Measurements from ENCODE around the gene PHF20.
"Not testable (repeated sequence)": the region's sequence is repeated elsewhere in the genome, so short reads cannot be mapped to it uniquely, and the experiment has no call there.

Gene PHF20

GRCh38 chr20:35776513-35777101, 4.8 kb downstream of the PHF20 start:
- peak; percentile 15 for DNase-seq (ENCODE audit: low read depth)

GRCh38 chr20:35783811-35784210, 12.0 kb downstream of the PHF20 start:
- DNase-seq (ENCODE audit: low read depth): not testable (repeated sequence)

- not testable (repeated sequence) for DNase-seq (ENCODE audit: low read depth)
Observed at GRCh38 chr20:35785541-35785940, 13.7 kb downstream of the PHF20 start.

GRCh38 chr20:35788796-35789195, 17.0 kb downstream of the PHF20 start:
- DNase-seq (ENCODE audit: low read depth): no peak

- DNase-seq (ENCODE audit: low read depth): no peak
Observed at GRCh38 chr20:35791097-35791496, 19.3 kb downstream of the PHF20 start.

- peak; percentile 86 for DNase-seq (ENCODE audit: low read depth)
Observed at GRCh38 chr20:35791821-35792220, 20.0 kb downstream of the PHF20 start.

- no peak for DNase-seq (ENCODE audit: low read depth)
Observed at GRCh38 chr20:35792740-35793139, 20.9 kb downstream of the PHF20 start.

- no peak for DNase-seq (ENCODE audit: low read depth)
Observed at GRCh38 chr20:35796571-35796970, 24.8 kb downstream of the PHF20 start.

GRCh38 chr20:35801865-35802264, 30.1 kb downstream of the PHF20 start:
- DNase-seq (ENCODE audit: low read depth): no peak

GRCh38 chr20:35806075-35806474, 34.3 kb downstream of the PHF20 start:
- DNase-seq (ENCODE audit: low read depth): no peak

GRCh38 chr20:35807877-35808276, 36.1 kb downstream of the PHF20 start:
- DNase-seq (ENCODE audit: low read depth): no peak

GRCh38 chr20:35820715-35821114, 48.9 kb downstream of the PHF20 start:
- peak; percentile 80 for DNase-seq (ENCODE audit: low read depth)

- peak; percentile 97 for DNase-seq (ENCODE audit: low read depth)
Observed at GRCh38 chr20:35821807-35822242, 50.0 kb downstream of the PHF20 start.

- peak; percentile 24 for DNase-seq (ENCODE audit: low read depth)
Observed at GRCh38 chr20:35823147-35823546, 51.3 kb downstream of the PHF20 start.

GRCh38 chr20:35823937-35824336, 52.1 kb downstream of the PHF20 start:
- no peak for DNase-seq (ENCODE audit: low read depth)

GRCh38 chr20:35826397-35826998, 54.7 kb downstream of the PHF20 start:
- no peak for DNase-seq (ENCODE audit: low read depth)

- no peak for DNase-seq (ENCODE audit: low read depth)
Observed at GRCh38 chr20:35828434-35828833, 56.6 kb downstream of the PHF20 start.

- DNase-seq (ENCODE audit: low read depth): no peak
Observed at GRCh38 chr20:35828916-35829315, 57.1 kb downstream of the PHF20 start.

GRCh38 chr20:35830264-35830663, 58.4 kb downstream of the PHF20 start:
- DNase-seq (ENCODE audit: low read depth): no peak

GRCh38 chr20:35831029-35831428, 59.2 kb downstream of the PHF20 start:
- DNase-seq (ENCODE audit: low read depth): peak; percentile 78

- no peak for DNase-seq (ENCODE audit: low read depth)
Observed at GRCh38 chr20:35831971-35832370, 60.2 kb downstream of the PHF20 start.

GRCh38 chr20:35833241-35833640, 61.4 kb downstream of the PHF20 start:
- DNase-seq (ENCODE audit: low read depth): peak; percentile 72

GRCh38 chr20:35837577-35838195, 65.9 kb downstream of the PHF20 start:
- no peak for DNase-seq (ENCODE audit: low read depth)

GRCh38 chr20:35838205-35838604, 66.4 kb downstream of the PHF20 start:
- DNase-seq (ENCODE audit: low read depth): no peak
